Esophagus squamous epithelium (tissue), 5 donors: ENCODE data around the gene GYS2. TPM values are rescaled to one million over a fixed set of nuclear protein-coding genes. Genes with fewer than 3 reads are reported as not detected.

Experiments
- DNase-seq: peaks from one replicate; lab custom pipeline; 2025; lab: John Stamatoyannopoulos, UW
- H3K27ac ChIP-seq, 4 donors: fragments of 200-600 bp; sonication (generic); one replicate each; pipeline ENCODE4 v1.5.1; 2016 to 2019; ENCODE audit warnings: mild to moderate bottlenecking in 1 of 4
- H3K27me3 ChIP-seq, 4 donors: fragments of 200-600 bp; sonication (generic); 1 replicate in 3 of 4; 2 replicates in 1 of 4; pipeline versions ENCODE4 v1.5.1 to v1.6.0; 2017 to 2021; ENCODE audit warnings: antibody characterized with exemption in 1 of 4
- H3K36me3 ChIP-seq, 3 donors: fragments of 200-600 bp; sonication (generic); one replicate each; pipeline ENCODE4 v1.5.1; 2016 to 2019
- H3K4me1 ChIP-seq, 3 donors: fragments of 200-600 bp; sonication (generic); one replicate each; pipeline ENCODE4 v1.5.1; 2017 to 2019
- H3K4me3 ChIP-seq, 4 donors: fragments of 200-600 bp; sonication (generic); 1 replicate in 3 of 4; 2 replicates in 1 of 4; pipeline ENCODE4 v1.5.1; 2016 to 2019; ENCODE audit warnings: mild to moderate bottlenecking in 2 of 4, moderate library complexity in 1 of 4
- H3K9me3 ChIP-seq, 3 donors: fragments of 200-600 bp; sonication (generic); one replicate each; pipeline ENCODE4 v1.5.1; 2016 to 2019
- POLR2A ChIP-seq, 4 donors: fragments of 450-650 bp; IDR thresholded peaks; one replicate each; pipeline ENCODE4 v1.6.1; 2017; ENCODE audit warnings: antibody characterized with exemption in 4 of 4, mild to moderate bottlenecking in 4 of 4, moderate library complexity in 3 of 4
- WGBS, 2 donors: methylation state at CpG; one replicate each; pipeline ENCODE4 v1.1.5; 2018; 5-methylcytosine and 5-hydroxymethylcytosine counted together
- intact Hi-C: fragments of 100-400 bp; cut with DNase I; formaldehyde crosslinking; loops from one replicate; pipeline ENCODE4 v1.15.0; 2022
- total RNA-seq, 4 donors: library from RNA; depleted of rRNA; stranded (reverse); fragments of >200 nt; gene quantifications; one replicate each; pipeline ENCODE4 v1.1.0, GENCODE V29; 2016
- TF ChIP-seq, protein P1 (sequence below), 6 experiments: fragments of 450-650 bp in 4 of 6; fragments of 200-600 bp in 2 of 6; sonication (generic) in 2 of 6; IDR thresholded peaks; one replicate each; pipeline ENCODE4 v1.5.1; 2016 to 2019; ENCODE audit warnings: antibody characterized with exemption in 6 of 6, mild to moderate bottlenecking in 4 of 6, moderate library complexity in 4 of 6
- donor health status: DM: yes; HTN: yes; CAD: no.

The GYS2 gene
- total RNA-seq, 4 donors from 2014 or later, result 0.29 to 12.9 (median 3.2) TPM

GRCh38 chr12:21608196-21608595 is 3.5 kb upstream of the GYS2 start:
- no peaks in the 10 kb centered on the region for H3K27me3 ChIP-seq
- H3K4me1 ChIP-seq, result no peaks in the 10 kb centered on the region
- H3K36me3 ChIP-seq, result no peaks in the 10 kb centered on the region
- no peak overlapping the region for H3K4me3 ChIP-seq
- TF ChIP-seq POLR2A (IDR thresholded peaks at IDR 0.05), result no peak
- TF ChIP-seq, protein P1, sequence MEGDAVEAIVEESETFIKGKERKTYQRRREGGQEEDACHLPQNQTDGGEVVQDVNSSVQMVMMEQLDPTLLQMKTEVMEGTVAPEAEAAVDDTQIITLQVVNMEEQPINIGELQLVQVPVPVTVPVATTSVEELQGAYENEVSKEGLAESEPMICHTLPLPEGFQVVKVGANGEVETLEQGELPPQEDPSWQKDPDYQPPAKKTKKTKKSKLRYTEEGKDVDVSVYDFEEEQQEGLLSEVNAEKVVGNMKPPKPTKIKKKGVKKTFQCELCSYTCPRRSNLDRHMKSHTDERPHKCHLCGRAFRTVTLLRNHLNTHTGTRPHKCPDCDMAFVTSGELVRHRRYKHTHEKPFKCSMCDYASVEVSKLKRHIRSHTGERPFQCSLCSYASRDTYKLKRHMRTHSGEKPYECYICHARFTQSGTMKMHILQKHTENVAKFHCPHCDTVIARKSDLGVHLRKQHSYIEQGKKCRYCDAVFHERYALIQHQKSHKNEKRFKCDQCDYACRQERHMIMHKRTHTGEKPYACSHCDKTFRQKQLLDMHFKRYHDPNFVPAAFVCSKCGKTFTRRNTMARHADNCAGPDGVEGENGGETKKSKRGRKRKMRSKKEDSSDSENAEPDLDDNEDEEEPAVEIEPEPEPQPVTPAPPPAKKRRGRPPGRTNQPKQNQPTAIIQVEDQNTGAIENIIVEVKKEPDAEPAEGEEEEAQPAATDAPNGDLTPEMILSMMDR (IDR thresholded peaks at IDR 0.05), result no peak
- DNase-seq, result no peak
- intact Hi-C loops, result no loop called here
- H3K9me3 ChIP-seq, result no peaks in the 10 kb centered on the region
- no peak overlapping the region for H3K27ac ChIP-seq

DNA sequence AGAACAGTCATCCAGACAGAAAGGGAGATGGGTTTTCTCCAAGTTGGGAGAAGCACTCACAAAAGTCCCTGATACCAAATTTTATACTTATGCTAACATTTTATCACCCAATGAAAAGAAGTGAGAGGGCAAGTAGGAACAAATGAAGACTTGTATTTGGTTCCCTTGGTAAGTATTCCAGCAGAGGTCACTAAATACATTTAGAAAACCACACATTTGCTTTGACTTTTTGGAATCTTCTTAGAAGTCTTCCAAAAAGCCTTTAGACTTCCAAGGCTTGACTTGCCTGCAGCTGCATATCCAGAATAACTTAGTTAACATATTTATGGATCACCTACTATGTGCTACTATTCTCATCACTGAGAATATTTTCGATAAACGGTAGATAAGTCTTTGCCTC is 3.1 kb upstream of the GYS2 start:
- 69 to 88% methylated on average over 2 of the region's 2 CpGs for whole genome bisulfite sequencing, 2 donors
- no peaks in the 10 kb centered on the region for H3K4me1 ChIP-seq
- no peak for DNase-seq
- H3K9me3 ChIP-seq, result no peaks in the 10 kb centered on the region
- no peak overlapping the region for H3K4me3 ChIP-seq
- H3K27ac ChIP-seq, result no peak overlapping the region
- intact Hi-C loops, result no loop called here
- no peaks in the 10 kb centered on the region for H3K36me3 ChIP-seq
- TF ChIP-seq POLR2A (IDR thresholded peaks at IDR 0.05), result no peak
- TF ChIP-seq, protein P1 (IDR thresholded peaks at IDR 0.05), result peak in 1 of 6 experiments; percentile 37
- no peaks in the 10 kb centered on the region for H3K27me3 ChIP-seq

- no peaks in the 10 kb centered on the region for H3K36me3 ChIP-seq
- no peak for DNase-seq
- intact Hi-C loops, result no loop called here
Measured at GRCh38 chr12:21606175-21606574, 1.5 kb upstream of the GYS2 start.

GRCh38 chr12:21602774-21603173 is 1.9 kb downstream of the GYS2 start:
- intact Hi-C loops, result no loop called here
- Histone ChIP-seq H3K27ac (no peak overlapping the region), H3K36me3 (no peaks in the 10 kb centered on the region), H3K9me3 (no peaks in the 10 kb centered on the region), H3K27me3 (no peaks in the 10 kb centered on the region), H3K4me1 (no peaks in the 10 kb centered on the region), H3K4me3 (peak overlapping the region in 1 of 4 donors; percentile 11)
- no peak for TF ChIP-seq POLR2A (IDR thresholded peaks at IDR 0.05)
- TF ChIP-seq, protein P1 (IDR thresholded peaks at IDR 0.05), result no peak
- WGBS, 2 donors, result 61% methylated on average over 2 of the region's 2 CpGs
- no peak for DNase-seq

More at GRCh38 chr12:21606175-21606574, 1.5 kb upstream of the GYS2 start:
- Histone ChIP-seq H3K27ac (peak overlapping the region in 1 of 4 donors; percentile 38), H3K27me3 (no peaks in the 10 kb centered on the region), H3K9me3 (no peaks in the 10 kb centered on the region), H3K4me3 (no peak overlapping the region), H3K4me1 (no peaks in the 10 kb centered on the region)
- TF ChIP-seq POLR2A (IDR thresholded peaks at IDR 0.05), result no peak
- TF ChIP-seq, protein P1 (IDR thresholded peaks at IDR 0.05), result no peak
- WGBS, 2 donors, result 69% methylated on average over 1 of the region's 1 CpG

- Histone ChIP-seq H3K4me3 (no peak overlapping the region), H3K9me3 (no peaks in the 10 kb centered on the region), H3K27ac (no peak overlapping the region), H3K27me3 (no peaks in the 10 kb centered on the region), H3K36me3 (no peaks in the 10 kb centered on the region), H3K4me1 (no peaks in the 10 kb centered on the region)
- TF ChIP-seq, protein P1 (IDR thresholded peaks at IDR 0.05), result no peak
- TF ChIP-seq POLR2A (IDR thresholded peaks at IDR 0.05), result no peak
- no peak for DNase-seq
- WGBS, 2 donors, result 45 to 68% methylated on average over 5 of the region's 5 CpGs
- intact Hi-C loops, result no loop called here
Measured at GRCh38 chr12:21600196-21600595, 4.5 kb downstream of the GYS2 start.
